Stimulated activated CD8-positive, alpha-beta memory T cell treated with anti-CD3 and anti-CD28 coated beads, Interleukin-12 subunit alpha, Interleukin-12 subunit beta, amount 100 ng/mL, for 24 hours (primary cell): Measurements from ENCODE around the gene RAD51B.

Experiments
- DNase-seq: peaks from one replicate; pipeline ENCODE4 v3.0.0-alpha.2; 2020; ENCODE audit errors: extremely low read depth

Gene RAD51B

GRCh38 chr14:68463705-68464374 lies 644.3 kb downstream of the RAD51B start:
- no peak for DNase-seq

GRCh38 chr14:68464711-68465110 lies 645.1 kb downstream of the RAD51B start:
- no peak for DNase-seq

- DNase-seq, result no peak
These were observed 647.0 kb downstream of the RAD51B start for GRCh38 chr14:68466491-68466977.

GRCh38 chr14:68467425-68467824 lies 647.8 kb downstream of the RAD51B start:
- DNase-seq, result no peak

GRCh38 chr14:68468437-68469207 lies 649.0 kb downstream of the RAD51B start:
- no peak for DNase-seq

- no peak for DNase-seq
These were observed 649.7 kb downstream of the RAD51B start for GRCh38 chr14:68469208-68469713.

GRCh38 chr14:68470361-68470760 lies 650.8 kb downstream of the RAD51B start:
- DNase-seq, result no peak

- no peak for DNase-seq
These were observed 651.7 kb downstream of the RAD51B start for GRCh38 chr14:68471029-68471963.

- DNase-seq, result no peak
These were observed 652.5 kb downstream of the RAD51B start for GRCh38 chr14:68471964-68472508.

GRCh38 chr14:68473069-68473468 lies 653.5 kb downstream of the RAD51B start:
- no peak for DNase-seq

GRCh38 chr14:68473794-68474193 lies 654.2 kb downstream of the RAD51B start:
- DNase-seq, result no peak

GRCh38 chr14:68474741-68475140 lies 655.2 kb downstream of the RAD51B start:
- no peak for DNase-seq

GRCh38 chr14:68475802-68476201 lies 656.2 kb downstream of the RAD51B start:
- DNase-seq, result no peak

- no peak for DNase-seq
These were observed 656.9 kb downstream of the RAD51B start for GRCh38 chr14:68476212-68477109.

GRCh38 chr14:68477110-68477455 lies 657.5 kb downstream of the RAD51B start:
- DNase-seq, result no peak

- no peak for DNase-seq
These were observed 658.0 kb downstream of the RAD51B start for GRCh38 chr14:68477461-68478085.

- no peak for DNase-seq
These were observed 659.7 kb downstream of the RAD51B start for GRCh38 chr14:68479247-68479646.

- no peak for DNase-seq
These were observed 662.4 kb downstream of the RAD51B start for GRCh38 chr14:68482018-68482417.

- DNase-seq, result no peak
These were observed 663.3 kb downstream of the RAD51B start for GRCh38 chr14:68482772-68483395.
